GM12878 (cell line): ENCODE data around the gene AP1B1. TPM values are rescaled to one million over a fixed set of nuclear protein-coding genes. Genes with fewer than 3 reads are reported as not detected.

Experiments used
- ATAC-seq: fragments of 200-7000 bp; cut with Tn5 transposase; 3 replicates; pipeline ENCODE4 v1.9.1; 2020; ENCODE audit warnings: mild to moderate bottlenecking, moderate library complexity
- BruUV-seq: library from RNA; stranded (reverse); fragments of 400-500 nt; replicated peaks from 2 replicates; lab custom pipeline; 2021; lab: Mats Ljungman, UMichigan
- CTCF ChIA-PET: fragments of 300-600 bp; sonication (Branson Sonifier 250); formaldehyde crosslinking; extraction: SDS; loops from one replicate; lab custom pipeline; 2021; ENCODE audit warnings: inconsistent platforms; lab: Yijun Ruan, JAX
- POLR2A ChIA-PET: fragments of 350-600 bp; formaldehyde crosslinking; extraction: SDS; loops from one replicate; lab custom pipeline; 2021; ENCODE audit warnings: inconsistent platforms; lab: Charles Lee
- RAD21 ChIA-PET: fragments of 300-600 bp; sonication (Branson Sonifier 250); formaldehyde crosslinking; loops from one replicate; lab custom pipeline; 2023; ENCODE audit warnings: antibody characterized with exemption; ENCODE audit not compliant: unreplicated experiment; lab: Charles Lee
- SMC1A ChIA-PET: fragments of 300-600 bp; sonication (Branson Sonifier 250); formaldehyde crosslinking; loops from one replicate; lab custom pipeline; 2023; ENCODE audit not compliant: unreplicated experiment, uncharacterized antibody; lab: Charles Lee
- DNase-seq: peaks from one replicate; pipeline ENCODE4 v3.0.0-alpha.2; 2011; ENCODE audit warnings: low read depth, low spot score
- FAIRE-seq: peaks from 3 replicates; lab custom pipeline; 2011; peaks lifted over from hg19 to GRCh38; lab: Jason Lieb, UNC
- H2AFZ ChIP-seq: 2 replicates; pipeline ENCODE4 v1.6.0; 2011; ENCODE audit warnings: low read depth, low read length, control low read depth; ENCODE audit not compliant: control insufficient read depth
- H3K27ac ChIP-seq: 2 replicates; pipeline ENCODE4 v1.5.1; 2011; ENCODE audit warnings: control low read depth; ENCODE audit not compliant: control insufficient read depth, insufficient read depth
- H3K27me3 ChIP-seq, 2 experiments: replicated peaks in 1 of 2; 2 replicates each; pipeline versions ENCODE4 v1.6.0 to v1.6.1; 2011; ENCODE audit warnings: low read length in 1 of 2; ENCODE audit not compliant: control insufficient read depth in 2 of 2, insufficient read depth in 2 of 2
- H3K36me3 ChIP-seq, 2 experiments: 2 replicates each; pipeline ENCODE4 v1.5.1; 2011; ENCODE audit warnings: low read length in 1 of 2; ENCODE audit not compliant: control insufficient read depth in 2 of 2, insufficient read depth in 2 of 2
- H3K4me1 ChIP-seq: 2 replicates; pipeline ENCODE4 v1.6.1; 2011; ENCODE audit warnings: mild to moderate bottlenecking, low read length, moderate library complexity, mixed read lengths; ENCODE audit not compliant: control insufficient read depth, insufficient read depth
- H3K4me2 ChIP-seq: 2 replicates; pipeline ENCODE4 v1.6.0; 2011; ENCODE audit warnings: control low read depth; ENCODE audit not compliant: control insufficient read depth, insufficient read depth
- H3K4me3 ChIP-seq: fragments of 200-600 bp; sonication (generic); 2 replicates; pipeline ENCODE4 v1.5.1; 2016
- H3K79me2 ChIP-seq: 2 replicates; pipeline ENCODE4 v1.6.0; 2011; ENCODE audit warnings: low read length; ENCODE audit not compliant: control insufficient read depth, insufficient read depth
- H3K9ac ChIP-seq: 2 replicates; pipeline ENCODE4 v1.8.0; 2011; ENCODE audit warnings: low read length, control low read depth, mixed read lengths; ENCODE audit not compliant: control insufficient read depth, insufficient read depth
- H3K9me3 ChIP-seq: replicated peaks from 3 replicates; pipeline ENCODE4 v1.5.1; 2011; ENCODE audit warnings: mild to moderate bottlenecking, low read length; ENCODE audit not compliant: control insufficient read depth, insufficient read depth
- H4K20me1 ChIP-seq: 2 replicates; pipeline ENCODE4 v1.6.0; 2011; ENCODE audit not compliant: control insufficient read depth, insufficient read depth
- CHD4 ChIP-seq: fragments of 200-600 bp; sonication (generic); IDR thresholded peaks from 2 replicates; pipeline ENCODE4 v1.6.1; 2016; ENCODE audit warnings: mild to moderate bottlenecking
- DPF2 ChIP-seq: fragments of 450-650 bp; IDR thresholded peaks from 2 replicates; pipeline ENCODE4 v1.6.1; 2017; ENCODE audit warnings: mild to moderate bottlenecking
- EGR1 ChIP-seq, 2 experiments: IDR thresholded peaks; 1 replicate in 1 of 2; 2 replicates in 1 of 2; pipeline ENCODE4 v1.6.1; 2011 to 2012; ENCODE audit warnings: low read depth in 2 of 2, low read length in 2 of 2, borderline replicate concordance in 1 of 2, mild to moderate bottlenecking in 1 of 2, moderate library complexity in 1 of 2
- IKZF2 ChIP-seq, 2 experiments: fragments of 450-650 bp; IDR thresholded peaks; 2 replicates each; pipeline ENCODE4 v1.6.1; 2017; ENCODE audit warnings: mild to moderate bottlenecking in 2 of 2, moderate library complexity in 2 of 2
- KAT2A ChIP-seq: conservative IDR thresholded peaks from 2 replicates; pipeline ENCODE4 v1.6.1; 2011; ENCODE audit warnings: low read depth, low read length; ENCODE audit not compliant: control insufficient read depth
- NRF1 ChIP-seq: conservative IDR thresholded peaks from 2 replicates; pipeline ENCODE4 v1.6.1; 2011; ENCODE audit warnings: mild to moderate bottlenecking, low read depth, low read length, improper control_type of control experiment
- YY1 ChIP-seq: IDR thresholded peaks from 2 replicates; pipeline ENCODE4 v1.6.1; 2011; ENCODE audit warnings: low read depth, mild to moderate bottlenecking, low read length
- ZNF622 ChIP-seq: fragments of 450-650 bp; IDR thresholded peaks from 2 replicates; pipeline ENCODE4 v1.6.1; 2017; ENCODE audit warnings: mild to moderate bottlenecking, inconsistent platforms
- WGBS: methylation state at CpG from one replicate; pipeline ENCODE4 v1.1.6; 2016; ENCODE audit warnings: low lambda C conversion rate; ENCODE audit not compliant: insufficient replicate concordance, insufficient coverage; ENCODE audit errors: missing lambda C conversion rate; 5-methylcytosine and 5-hydroxymethylcytosine counted together
- in situ Hi-C: fragments of 300-500 bp; cut with MboI; formaldehyde crosslinking; loops from 9 replicates; pipeline ENCODE4 v1.14.3; 2018; ENCODE audit warnings: mixed read lengths
- intact Hi-C: fragments of 100-400 bp; cut with micrococcal nuclease; formaldehyde crosslinking; loops from one replicate; pipeline ENCODE4 v1.14.2; 2022; ENCODE audit not compliant: unreplicated experiment
- polyA plus RNA-seq, 11 experiments: library from polyadenylated mRNA; depleted of rRNA in 4 of 11; unstranded in 6 of 11; stranded (reverse) in 5 of 11; fragments of >200 nt; fragmentation: Nextera tagmentation in 4 of 11; fragmentation: Illumina TruSeq in 1 of 11; extraction: Ambion mirVana in 4 of 11; extraction: Trizol in 1 of 11; gene quantifications; 1 replicate in 1 of 11; 2 replicates in 10 of 11; pipeline versions ENCODE4 v1.2.1 to v1.2.3, GENCODE V29; 2011 to 2016; ENCODE audit warnings: inconsistent platforms in 2 of 11, missing spikeins in 2 of 11, low read depth in 1 of 11
- total RNA-seq, 4 experiments: library from RNA; depleted of rRNA in 3 of 4; stranded (reverse); fragments of >200 nt in 3 of 4; fragmentation: Illumina TruSeq in 1 of 4; extraction: Trizol in 1 of 4; gene quantifications; 2 replicates each; pipeline versions ENCODE4 v1.2.1 to v1.2.3, GENCODE V29; 2013 to 2021
- TF ChIP-seq, protein P1 (sequence below), 3 experiments: IDR thresholded peaks in 2 of 3; conservative IDR thresholded peaks in 1 of 3; 2 replicates each; pipeline ENCODE4 v1.5.1; 2011; ENCODE audit warnings: low read depth in 3 of 3, low read length in 3 of 3, mild to moderate bottlenecking in 3 of 3, control low read depth in 2 of 3, moderate library complexity in 2 of 3, inconsistent platforms in 1 of 3, mixed read lengths in 1 of 3; ENCODE audit not compliant: control insufficient read depth in 2 of 3, insufficient read depth in 1 of 3; ENCODE audit errors: extremely low read depth in 1 of 3

The AP1B1 gene
- total and polyA plus RNA-seq, 10 of the 15 experiments (the other 5 are each of a cell fraction or from before 2014, with no cell fraction given): 2.1 to 98.6 (median 57.8) TPM

DNA sequence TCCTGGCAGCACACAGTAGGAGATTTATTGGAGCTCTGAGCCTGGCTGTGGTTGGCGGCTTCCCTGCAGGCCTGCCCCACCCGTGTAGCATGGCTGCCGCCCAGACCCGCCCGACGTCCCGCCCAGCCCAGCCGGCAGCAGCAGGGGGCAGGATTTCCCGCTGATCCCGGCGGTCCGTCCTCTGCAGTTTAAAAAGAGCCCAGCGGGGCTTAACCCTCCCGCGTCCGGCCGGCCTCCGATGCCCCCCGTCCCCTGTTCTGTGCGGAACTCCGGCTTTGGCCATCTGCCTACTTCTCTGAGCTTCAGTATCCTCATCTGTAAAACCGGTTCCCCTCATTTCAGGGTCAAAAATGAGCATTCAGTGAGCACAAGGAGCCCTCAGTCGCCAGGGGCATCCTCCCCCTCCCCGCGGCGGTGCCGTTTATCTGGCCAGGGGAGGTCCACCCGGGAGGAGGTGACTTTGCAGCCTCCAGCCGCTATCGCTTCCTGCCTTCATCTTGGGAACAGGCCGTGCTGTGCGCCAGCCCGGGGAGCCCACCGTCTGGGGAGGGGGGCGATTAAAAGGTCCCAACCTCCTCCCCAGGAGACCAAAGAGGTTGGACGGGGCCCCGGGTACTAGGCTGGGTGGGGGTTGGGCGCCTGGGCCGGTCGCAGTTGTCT, 82.1 kb downstream of the AP1B1 start, which contains the start of gene GAS2L1:
TSS of gene GAS2L1 (plus strand) at position 476 of the 660 bp plus-strand sequence. CDS start 1,456 bp downstream, outside the sequence.
- ChIA-PET CTCF (no interaction called here), POLR2A (interaction anchor here (0.7 kb wide), 1 partner anchor 18 kb away, joined by 8 read pairs; no protein-coding TSS in a partner anchor), RAD21 (no interaction called here), SMC1A (no interaction called here)
- Histone ChIP-seq H3K4me2 (peak within 1 kb of the TSS; percentile 83), H2AFZ (peak within 1 kb of the TSS; percentile 56), H3K79me2 (no peaks in the 10 kb centered on the region), H3K4me3 (peak within 1 kb of the TSS; percentile 60), H3K27me3 (peaks cover 2 to 7% of the 10 kb centered on the region in 2 experiments; a peak in 2 of 4 replicates), H3K9me3 (no peaks in the 10 kb centered on the region; the same call in 2 of the 3 replicates), H4K20me1 (no peaks in the 10 kb centered on the region), H3K36me3 (no peaks in the 10 kb centered on the region), H3K27ac (no peak within 1 kb of the TSS), H3K9ac (no peak within 1 kb of the TSS; the same call in 1 of the 2 replicates), H3K4me1 (no peaks in the 10 kb centered on the region; the same call in 1 of the 2 replicates)
- no peak for DNase-seq
- in situ Hi-C loops (no loop called here), intact Hi-C loops (no loop called here)
- no peak for FAIRE-seq
- TF ChIP-seq NRF1 (no peak), KAT2A (no peak), IKZF2 (IDR thresholded peaks at IDR 0.05) (no peak), YY1 (peak; percentile 61), CHD4 (no peak), DPF2 (peak; percentile 63), ZNF622 (no peak), EGR1 (IDR thresholded peaks at IDR 0.05; ENCODE audit: borderline replicate concordance in 1 of 2, low read depth in 2 of 2, low read length in 2 of 2) (no peak)
- TF ChIP-seq, protein P1, sequence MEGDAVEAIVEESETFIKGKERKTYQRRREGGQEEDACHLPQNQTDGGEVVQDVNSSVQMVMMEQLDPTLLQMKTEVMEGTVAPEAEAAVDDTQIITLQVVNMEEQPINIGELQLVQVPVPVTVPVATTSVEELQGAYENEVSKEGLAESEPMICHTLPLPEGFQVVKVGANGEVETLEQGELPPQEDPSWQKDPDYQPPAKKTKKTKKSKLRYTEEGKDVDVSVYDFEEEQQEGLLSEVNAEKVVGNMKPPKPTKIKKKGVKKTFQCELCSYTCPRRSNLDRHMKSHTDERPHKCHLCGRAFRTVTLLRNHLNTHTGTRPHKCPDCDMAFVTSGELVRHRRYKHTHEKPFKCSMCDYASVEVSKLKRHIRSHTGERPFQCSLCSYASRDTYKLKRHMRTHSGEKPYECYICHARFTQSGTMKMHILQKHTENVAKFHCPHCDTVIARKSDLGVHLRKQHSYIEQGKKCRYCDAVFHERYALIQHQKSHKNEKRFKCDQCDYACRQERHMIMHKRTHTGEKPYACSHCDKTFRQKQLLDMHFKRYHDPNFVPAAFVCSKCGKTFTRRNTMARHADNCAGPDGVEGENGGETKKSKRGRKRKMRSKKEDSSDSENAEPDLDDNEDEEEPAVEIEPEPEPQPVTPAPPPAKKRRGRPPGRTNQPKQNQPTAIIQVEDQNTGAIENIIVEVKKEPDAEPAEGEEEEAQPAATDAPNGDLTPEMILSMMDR (IDR thresholded peaks at IDR 0.05 in 2 of 3, conservative IDR thresholded peaks at IDR 0.05 in 1 of 3; ENCODE audit: control insufficient read depth in 2 of 3, extremely low read depth in 1 of 3, insufficient read depth in 1 of 3, low read depth in 3 of 3, low read length in 3 of 3): peak in 2 of 3 experiments; percentile 32 to 42; a peak in 3 of 6 replicates
- 8% methylated on average over 17 of the region's 40 CpGs for WGBS
- peak; percentile 52 for ATAC-seq
- BruUV-seq: no TSS peak
